Cardiac fibroblast (primary cell): ENCODE results near the gene TUBG1.

Experiments used
- DNase-seq, 2 donors: peaks; one replicate each; pipeline versions ENCODE4 v3.0.0 to v3.0.0-alpha.2; 2010; ENCODE audit warnings: low read depth in 2 of 2
- H3K4me3 ChIP-seq, 2 donors: replicated peaks in 1 of 2; 1 replicate in 1 of 2; 2 replicates in 1 of 2; pipeline ENCODE4 v1.5.1; 2011; ENCODE audit warnings: low read depth in 2 of 2, low read length in 2 of 2, mild to moderate bottlenecking in 2 of 2, moderate library complexity in 1 of 2
- CTCF ChIP-seq: IDR thresholded peaks from one replicate; pipeline ENCODE4 v1.5.1; 2011; ENCODE audit warnings: low read depth, mild to moderate bottlenecking, low read length, inconsistent platforms

The TUBG1 gene

DNA sequence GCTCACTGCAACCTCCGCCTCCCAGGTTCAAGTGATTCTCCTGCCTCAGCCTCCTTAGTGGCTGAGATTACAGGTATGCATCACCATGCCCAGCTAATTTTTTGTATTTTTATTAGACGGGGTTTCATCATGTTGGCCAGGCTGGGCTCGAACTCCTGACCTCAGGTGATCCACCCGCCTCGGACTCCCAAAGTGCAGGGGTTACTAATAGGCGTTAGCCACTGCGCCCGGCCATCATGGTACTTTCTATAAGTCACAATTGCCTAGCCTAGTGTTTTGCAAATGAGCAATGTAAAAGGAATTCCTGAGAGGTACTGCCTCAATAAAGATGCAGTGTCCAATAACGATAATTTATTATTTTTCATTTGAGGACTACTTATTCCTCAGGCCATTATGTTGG is 18.1 kb upstream of the TUBG1 start:
- TF ChIP-seq CTCF: no peak
- no peak for DNase-seq
- H3K4me3 ChIP-seq: no peak overlapping the region

DNA sequence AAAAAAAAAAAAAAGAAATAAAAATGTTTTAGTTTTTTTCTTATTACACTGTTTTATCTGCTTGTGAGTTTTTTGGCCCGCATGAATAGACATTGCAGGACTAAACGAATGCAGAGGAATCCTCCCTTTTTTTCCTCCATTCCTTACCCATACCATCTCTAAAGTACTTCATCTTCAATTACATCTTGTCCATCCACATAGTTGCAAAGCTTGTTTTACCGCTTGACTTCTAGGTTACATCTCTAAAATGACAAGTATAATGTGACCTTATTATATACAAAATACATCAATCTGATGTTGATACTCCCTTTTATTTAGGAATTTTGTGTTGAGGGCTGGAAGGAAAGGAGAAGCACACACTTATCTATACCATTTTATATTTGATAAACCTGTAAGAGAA is 13.1 kb upstream of the TUBG1 start:
- TF ChIP-seq CTCF: no peak
- DNase-seq: no peak

GRCh38 chr17:42598905-42599304 is 10.6 kb upstream of the TUBG1 start:
- no peak overlapping the region for H3K4me3 ChIP-seq
- peak; percentile 25 to 35 for DNase-seq
- no peak for TF ChIP-seq CTCF

More for the DNA sequence above, 13.1 kb upstream of the TUBG1 start:
- no peak overlapping the region for H3K4me3 ChIP-seq

DNA sequence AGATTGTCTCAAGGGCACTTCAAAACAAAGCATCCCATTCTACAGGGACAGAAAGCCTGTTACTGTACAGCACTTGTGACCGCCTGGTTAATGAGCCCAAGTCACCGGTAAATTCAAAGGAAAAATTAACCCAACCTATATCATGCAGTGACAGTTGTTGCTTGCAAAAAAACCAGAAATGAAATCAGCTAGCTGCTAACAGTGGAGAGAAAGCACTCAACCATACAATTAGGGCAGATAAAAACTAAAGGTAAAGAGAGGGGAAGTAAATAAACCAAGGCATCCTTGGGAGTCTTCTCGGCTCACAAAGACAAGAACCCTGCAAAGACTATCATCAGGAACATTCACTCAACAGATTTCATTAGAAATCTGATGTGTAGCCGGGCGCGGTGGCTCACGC is 6.2 kb upstream of the TUBG1 start:
- no peak overlapping the region for H3K4me3 ChIP-seq
- DNase-seq: no peak
- TF ChIP-seq CTCF: no peak

GRCh38 chr17:42607769-42608168 is 1.7 kb upstream of the TUBG1 start:
- no peak for DNase-seq
- H3K4me3 ChIP-seq: peak overlapping the region; percentile 90 to 97
- TF ChIP-seq CTCF: no peak

DNA sequence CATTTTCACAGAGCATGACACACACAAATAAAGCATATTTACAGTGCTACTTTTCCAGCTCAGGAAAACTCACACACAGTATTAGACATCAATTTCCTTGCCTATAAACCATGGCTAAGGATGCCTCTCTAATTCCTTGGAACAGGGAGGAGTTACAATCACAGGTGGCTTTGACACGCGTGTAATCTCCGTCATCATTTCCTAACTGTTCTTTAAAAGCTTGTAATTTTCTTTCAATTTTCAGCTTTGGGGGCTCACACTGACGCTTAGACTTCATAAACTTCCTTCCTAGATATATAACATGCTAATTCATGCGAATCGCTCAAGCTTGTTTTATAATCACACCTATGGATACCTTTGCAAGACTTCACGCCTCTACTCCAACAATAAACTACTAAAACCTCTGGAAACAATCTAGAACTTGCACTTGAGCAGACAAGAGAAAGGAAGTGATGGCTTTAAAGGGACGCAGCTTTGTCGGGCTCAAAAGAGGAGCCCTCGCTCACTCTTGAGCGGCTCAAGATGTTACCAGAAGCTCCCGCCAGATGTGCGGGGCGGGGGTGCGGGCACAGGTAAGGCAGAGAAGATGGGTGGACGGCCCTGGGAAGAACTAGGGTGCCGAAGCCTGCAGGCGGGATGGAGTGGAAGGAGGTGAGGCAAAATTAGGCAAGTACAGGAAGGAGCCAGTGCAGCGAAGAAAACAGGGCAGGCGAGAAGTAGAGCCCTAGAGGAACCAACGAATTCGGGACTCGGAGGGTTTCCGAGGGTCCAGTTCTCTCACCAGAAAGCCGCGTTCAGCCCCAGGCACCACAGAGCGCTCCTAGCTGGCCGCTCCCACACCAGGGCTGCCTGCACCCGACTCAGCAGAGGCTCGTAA is 940 bp upstream of the TUBG1 start:
- H3K4me3 ChIP-seq: peak overlapping the region; percentile 90 to 97
- DNase-seq: peak; percentile 5 to 13
- no peak for TF ChIP-seq CTCF

DNA sequence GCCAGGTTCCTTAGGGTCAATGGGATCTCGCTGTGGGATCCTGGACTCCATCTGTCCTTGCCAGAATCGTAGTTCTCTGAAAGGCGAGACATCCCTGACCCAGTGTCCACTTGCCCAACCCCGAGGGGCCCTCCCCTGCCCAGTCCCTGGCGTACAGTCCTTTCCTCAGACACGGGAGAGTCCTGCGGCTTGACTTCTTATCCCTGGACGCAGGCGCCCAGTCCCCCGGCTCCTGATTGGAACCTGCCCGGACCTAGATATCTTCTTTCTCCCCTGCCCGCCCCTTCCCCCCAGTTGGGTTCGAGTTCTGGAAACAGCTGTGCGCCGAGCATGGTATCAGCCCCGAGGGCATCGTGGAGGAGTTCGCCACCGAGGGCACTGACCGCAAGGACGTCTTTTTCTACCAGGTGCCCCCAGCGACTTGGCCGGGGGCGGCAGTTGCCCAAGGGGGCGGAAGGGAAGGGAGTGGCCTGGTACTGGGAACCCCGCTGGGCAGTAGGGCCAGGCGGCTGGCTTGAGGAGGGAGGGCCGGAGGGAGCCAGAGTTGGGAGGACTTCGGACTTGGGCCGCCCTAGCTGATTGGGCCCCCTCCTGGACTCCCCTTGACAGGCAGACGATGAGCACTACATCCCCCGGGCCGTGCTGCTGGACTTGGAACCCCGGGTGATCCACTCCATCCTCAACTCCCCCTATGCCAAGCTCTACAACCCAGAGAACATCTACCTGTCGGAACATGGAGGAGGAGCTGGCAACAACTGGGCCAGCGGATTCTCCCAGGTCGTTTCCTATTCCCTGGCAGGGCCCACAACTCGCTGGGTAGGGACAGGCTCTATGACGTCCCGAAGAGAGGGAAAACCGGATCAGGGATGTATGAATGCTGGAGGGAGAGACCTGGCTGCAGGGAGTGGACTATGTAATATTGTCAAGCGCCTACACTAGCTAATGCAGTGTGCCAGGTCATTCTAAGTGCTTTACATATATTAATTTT is 625 bp downstream of the TUBG1 start:
- DNase-seq: peak in 1 of 2 donors; percentile 7
- H3K4me3 ChIP-seq: peak overlapping the region; percentile 64 to 97
